Aorta (tissue), 5 donors: Measurements from ENCODE around the gene PIP4K2A. TPM values are rescaled to one million over a fixed set of nuclear protein-coding genes. Genes with fewer than 3 reads are reported as not detected.

Source experiments
- ATAC-seq: fragments of 200-7000 bp; cut with Tn5 transposase; one replicate; pipeline ENCODE4 v1.9.1; 2022; ENCODE audit warnings: moderate library complexity; ENCODE audit not compliant: low FRiP score
- DNase-seq, 2 donors: peaks; one replicate each; pipeline ENCODE4 v3.0.0-alpha.2; 2020
- H3K27ac ChIP-seq, 2 donors: one replicate each; pipeline ENCODE4 v1.5.1; 2013; ENCODE audit warnings: low read length in 2 of 2, mild to moderate bottlenecking in 2 of 2, moderate library complexity in 2 of 2, control low read depth in 1 of 2, inconsistent platforms in 1 of 2, low read depth in 1 of 2
- H3K27me3 ChIP-seq, 2 donors: one replicate each; pipeline ENCODE4 v1.6.1; 2013; ENCODE audit warnings: control low read depth in 1 of 2, low read length in 1 of 2, mild to moderate bottlenecking in 1 of 2, moderate library complexity in 1 of 2; ENCODE audit not compliant: insufficient read depth in 2 of 2, control insufficient read depth in 1 of 2
- H3K36me3 ChIP-seq, 2 donors: one replicate each; pipeline ENCODE4 v1.6.1; 2013; ENCODE audit warnings: control low read depth in 1 of 2, low read length in 1 of 2, mild to moderate bottlenecking in 1 of 2; ENCODE audit not compliant: insufficient read depth in 2 of 2, control insufficient read depth in 1 of 2
- H3K4me1 ChIP-seq, 2 donors: one replicate each; pipeline ENCODE4 v1.6.1; 2013; ENCODE audit warnings: low read length in 2 of 2, control low read depth in 1 of 2, mild to moderate bottlenecking in 1 of 2, moderate library complexity in 1 of 2; ENCODE audit not compliant: insufficient read depth in 2 of 2, control insufficient read depth in 1 of 2
- H3K4me3 ChIP-seq, 2 donors: one replicate each; pipeline ENCODE4 v1.5.1; 2013; ENCODE audit warnings: low read length in 2 of 2, control low read depth in 1 of 2, mild to moderate bottlenecking in 1 of 2
- H3K9me3 ChIP-seq: one replicate; pipeline ENCODE4 v1.6.1; 2013; ENCODE audit warnings: mild to moderate bottlenecking, low read length; ENCODE audit not compliant: control insufficient read depth
- whole genome bisulfite sequencing, 2 donors: extraction: QIAGEN DNeasy Blood & Tissue Kit; methylation state at CpG; one replicate each; pipeline ENCODE4 v1.1.7; 2013; 5-methylcytosine and 5-hydroxymethylcytosine counted together
- intact Hi-C, 2 donors: fragments of 100-400 bp; cut with DNase I; formaldehyde crosslinking; loops; one replicate each; pipeline versions ENCODE4 v1.14.2 to v1.15.0; 2022
- polyA plus RNA-seq, 2 donors: library from polyadenylated mRNA; stranded (reverse); fragments of 200-250 nt; gene quantifications; one replicate each; pipeline ENCODE4 v1.2.3, GENCODE V29; 2013
- total RNA-seq, 2 donors: library from RNA; stranded (reverse); fragmentation: NEBNext Ultra II Directional; extraction: Animal tissue kit (Norgen Biotek cat#: 25700); gene quantifications; one replicate each; pipeline ENCODE4 v1.2.1, GENCODE V29; 2021
- donor health status: healthy with polysubstance abuse.
- donor health status: Bipolar disorder and iron deficiency.
- donor health status: DM: no; HTN: no; CAD: no.
- donor health status: DM: no; HTN: no; CAD: no.
- donor health status: DM: yes; HTN: yes; CAD: no.

PIP4K2A gene
- total and polyA plus RNA-seq, 4 donors: 24.2 to 90.3 (median 53.6) TPM

DNA sequence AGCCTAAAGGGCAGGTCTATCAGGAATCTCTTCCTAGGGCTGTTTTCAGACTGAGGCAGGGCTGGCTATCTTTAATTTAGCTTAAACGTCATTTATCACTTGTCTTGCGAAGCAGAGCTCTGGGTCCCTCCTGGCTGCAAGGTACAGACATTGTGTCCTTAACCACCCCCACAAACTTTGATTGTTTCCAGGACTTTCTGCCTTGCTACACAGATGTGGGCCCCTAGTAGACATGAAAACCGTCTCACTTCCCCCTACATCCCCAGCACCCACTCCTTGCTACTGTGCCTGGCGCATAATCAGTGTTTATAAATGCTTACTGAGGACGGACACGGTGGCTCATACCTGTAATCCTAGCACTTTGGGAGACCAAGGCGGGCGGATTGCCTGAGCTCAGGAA is 54.5 kb downstream of the PIP4K2A start:
- intact Hi-C loops: no loop called here
- Histone ChIP-seq H3K27me3 (no peaks in the 10 kb centered on the region), H3K9me3 (no peaks in the 10 kb centered on the region), H3K4me3 (no peak overlapping the region), H3K27ac (no peak overlapping the region), H3K36me3 (no peaks in the 10 kb centered on the region), H3K4me1 (peaks cover 4 to 9% of the 10 kb centered on the region in 2 donors)
- DNase-seq (no peak), ATAC-seq (no peak)
- 91% methylated on average over 8 of the region's 8 CpGs for WGBS, 2 donors

GRCh38 chr10:22658745-22659410 is 55.5 kb downstream of the PIP4K2A start:
- WGBS, 2 donors: 84 to 89% methylated on average over 7 of the region's 7 CpGs
- Histone ChIP-seq H3K27ac (no peak overlapping the region), H3K27me3 (no peaks in the 10 kb centered on the region), H3K4me3 (no peak overlapping the region), H3K36me3 (no peaks in the 10 kb centered on the region), H3K4me1 (peaks cover 4 to 9% of the 10 kb centered on the region in 2 donors), H3K9me3 (no peaks in the 10 kb centered on the region)
- intact Hi-C loops: no loop called here
- ATAC-seq: no peak
- no peak for DNase-seq

GRCh38 chr10:22657566-22658225 is 56.7 kb downstream of the PIP4K2A start:
- WGBS, 2 donors: 33 to 41% methylated on average over 5 of the region's 5 CpGs
- ATAC-seq: no peak
- Histone ChIP-seq H3K27me3 (no peaks in the 10 kb centered on the region), H3K27ac (peak overlapping the region in 1 of 2 donors; percentile 57), H3K36me3 (no peaks in the 10 kb centered on the region), H3K4me3 (no peak overlapping the region), H3K4me1 (peaks cover 4 to 9% of the 10 kb centered on the region in 2 donors), H3K9me3 (no peaks in the 10 kb centered on the region)
- DNase-seq: no peak
- intact Hi-C loops: no loop called here

DNA sequence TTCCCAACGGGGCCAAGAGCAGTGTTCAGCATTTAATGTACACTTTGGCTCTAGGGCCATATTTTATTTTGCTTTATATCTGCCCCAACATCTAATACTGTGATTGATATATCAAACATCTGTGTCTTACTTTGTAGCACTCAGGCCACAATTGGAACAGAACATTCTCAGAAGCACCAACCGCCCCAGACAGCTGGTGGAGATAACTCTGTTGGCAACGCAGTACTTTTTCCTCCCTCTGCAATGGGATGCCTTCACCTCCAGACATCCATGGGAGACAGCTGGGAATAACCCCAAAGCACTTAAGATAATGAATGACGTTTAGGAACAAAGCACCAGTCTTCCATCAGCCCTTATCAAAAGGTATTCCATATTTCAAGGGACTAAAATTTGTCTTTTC is 57.4 kb downstream of the PIP4K2A start:
- DNase-seq (no peak), ATAC-seq (no peak)
- WGBS, 2 donors: 67 to 69% methylated on average over 4 of the region's 4 CpGs
- Histone ChIP-seq H3K9me3 (no peaks in the 10 kb centered on the region), H3K27me3 (no peaks in the 10 kb centered on the region), H3K4me1 (peaks cover 4 to 9% of the 10 kb centered on the region in 2 donors), H3K4me3 (no peak overlapping the region), H3K27ac (peak overlapping the region in 1 of 2 donors; percentile 57), H3K36me3 (no peaks in the 10 kb centered on the region)
- intact Hi-C loops: no loop called here

- Histone ChIP-seq H3K27me3 (no peaks in the 10 kb centered on the region), H3K4me1 (peaks cover 4 to 9% of the 10 kb centered on the region in 2 donors), H3K36me3 (no peaks in the 10 kb centered on the region), H3K9me3 (no peaks in the 10 kb centered on the region), H3K27ac (no peak overlapping the region), H3K4me3 (no peak overlapping the region)
- intact Hi-C loops: no loop called here
- DNase-seq (no peak), ATAC-seq (no peak)
- 96% methylated on average over 8 of the region's 8 CpGs for WGBS, 2 donors
These were observed 58.3 kb downstream of the PIP4K2A start for GRCh38 chr10:22656036-22656435.

GRCh38 chr10:22655312-22655981 is 58.9 kb downstream of the PIP4K2A start:
- WGBS, 2 donors: 78 to 83% methylated on average over 10 of the region's 10 CpGs
- H3K4me1 ChIP-seq: peaks cover 4 to 9% of the 10 kb centered on the region in 2 donors
- ATAC-seq (no peak), DNase-seq (no peak)
- no peaks in the 10 kb centered on the region for H3K9me3 ChIP-seq
- H3K4me3 ChIP-seq: no peak overlapping the region
- intact Hi-C loops: no loop called here
- H3K27me3 ChIP-seq: no peaks in the 10 kb centered on the region
- H3K36me3 ChIP-seq: no peaks in the 10 kb centered on the region
- no peak overlapping the region for H3K27ac ChIP-seq

- H3K27me3 ChIP-seq: no peaks in the 10 kb centered on the region
- H3K36me3 ChIP-seq: no peaks in the 10 kb centered on the region
- no peak for ATAC-seq
- DNase-seq: no peak
- no peak overlapping the region for H3K27ac ChIP-seq
- WGBS, 2 donors: 93 to 96% methylated on average over 6 of the region's 6 CpGs
- no peak overlapping the region for H3K4me3 ChIP-seq
- peaks cover 7 to 9% of the 10 kb centered on the region in 2 donors for H3K4me1 ChIP-seq
- intact Hi-C loops: no loop called here
- H3K9me3 ChIP-seq: no peaks in the 10 kb centered on the region
These were observed 61.3 kb downstream of the PIP4K2A start for GRCh38 chr10:22652988-22653481.

- intact Hi-C loops: no loop called here
- DNase-seq (no peak), ATAC-seq (no peak)
- H3K27ac ChIP-seq: no peak overlapping the region
- no peaks in the 10 kb centered on the region for H3K36me3 ChIP-seq
- H3K27me3 ChIP-seq: no peaks in the 10 kb centered on the region
- no peak overlapping the region for H3K4me3 ChIP-seq
- WGBS, 2 donors: 78 to 86% methylated on average over 12 of the region's 12 CpGs
- no peaks in the 10 kb centered on the region for H3K9me3 ChIP-seq
- peaks cover 7 to 10% of the 10 kb centered on the region in 2 donors for H3K4me1 ChIP-seq
These were observed 63.0 kb downstream of the PIP4K2A start for GRCh38 chr10:22651276-22651980.
